ENCODE measurements around the gene GSTT4.

DNA sequence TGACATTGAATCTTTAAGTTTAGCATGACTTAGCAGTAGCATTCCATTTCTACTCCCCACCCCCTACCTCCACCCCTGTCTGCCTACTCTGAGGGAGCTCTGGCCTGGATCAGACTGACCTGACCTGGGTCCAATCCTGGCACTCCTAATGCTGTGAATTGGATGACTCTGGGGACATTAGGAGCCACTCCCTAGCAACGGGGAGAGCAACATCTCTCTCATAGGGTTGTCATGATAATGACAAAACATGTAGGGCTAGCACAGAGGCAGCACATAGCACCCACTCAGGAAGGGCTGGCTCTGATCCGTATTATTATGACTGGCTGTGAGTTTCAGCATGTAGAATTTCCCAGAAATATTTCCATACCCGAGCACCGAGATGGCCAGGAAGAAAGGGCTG lies 46.3 kb upstream of the GSTT4 start:
- no peak for TF ChIP-seq CTCF (IDR thresholded peaks at IDR 0.05)
- TF ChIP-seq POLR2A (IDR thresholded peaks at IDR 0.05): no peak

Measured in adrenal gland (tissue), 5 donors.